ENCODE results near the gene FNDC10. TPM values are rescaled to one million over a fixed set of nuclear protein-coding genes. Genes with fewer than 3 reads are reported as not detected.

FNDC10 gene
- total and polyA plus RNA-seq, 12 donors, result 2.0 to 73.6 (median 36.7) TPM

DNA sequence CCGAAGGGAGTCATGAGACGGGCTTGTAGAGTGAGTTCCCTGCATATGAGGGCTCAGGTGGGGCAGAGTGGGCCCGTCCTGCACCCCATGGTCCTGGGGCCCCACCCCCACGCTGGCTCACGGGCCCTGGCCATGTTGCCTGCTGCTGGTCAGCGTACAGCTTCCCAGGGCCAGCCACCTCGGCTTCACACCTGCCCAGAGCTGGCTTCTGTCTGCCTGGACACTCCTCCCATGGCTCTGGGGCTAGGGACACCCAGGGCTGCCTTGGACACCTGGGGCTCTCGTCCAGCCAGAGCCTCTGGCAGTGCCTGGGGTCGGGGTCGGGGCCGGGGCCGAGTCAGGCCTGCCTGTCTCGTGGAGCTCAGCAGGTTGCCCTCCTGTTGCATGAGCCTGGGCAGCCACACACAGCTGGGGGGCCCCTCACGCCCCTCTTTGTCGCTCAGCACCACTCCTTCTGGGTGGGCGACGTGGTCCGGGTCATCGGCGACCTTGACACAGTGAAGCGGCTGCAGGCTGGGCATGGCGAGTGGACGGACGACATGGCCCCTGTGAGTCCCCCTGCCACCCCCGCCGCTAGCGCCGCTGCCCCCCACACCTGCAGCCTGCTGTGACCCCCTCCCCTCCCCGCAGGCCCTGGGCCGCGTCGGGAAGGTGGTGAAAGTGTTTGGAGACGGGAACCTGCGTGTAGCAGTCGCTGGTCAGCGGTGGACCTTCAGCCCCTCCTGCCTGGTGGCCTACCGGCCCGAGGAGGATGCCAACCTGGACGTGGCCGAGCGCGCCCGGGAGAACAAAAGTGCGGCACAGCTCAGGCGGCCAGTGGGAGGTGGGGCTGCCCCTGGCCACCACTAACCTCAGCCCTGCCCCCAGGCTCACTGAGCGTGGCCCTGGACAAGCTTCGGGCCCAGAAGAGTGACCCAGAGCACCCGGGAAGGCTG lies 26.5 kb upstream of the FNDC10 start:
- intact Hi-C loops (cut with DNase I), result no loop called here

DNA sequence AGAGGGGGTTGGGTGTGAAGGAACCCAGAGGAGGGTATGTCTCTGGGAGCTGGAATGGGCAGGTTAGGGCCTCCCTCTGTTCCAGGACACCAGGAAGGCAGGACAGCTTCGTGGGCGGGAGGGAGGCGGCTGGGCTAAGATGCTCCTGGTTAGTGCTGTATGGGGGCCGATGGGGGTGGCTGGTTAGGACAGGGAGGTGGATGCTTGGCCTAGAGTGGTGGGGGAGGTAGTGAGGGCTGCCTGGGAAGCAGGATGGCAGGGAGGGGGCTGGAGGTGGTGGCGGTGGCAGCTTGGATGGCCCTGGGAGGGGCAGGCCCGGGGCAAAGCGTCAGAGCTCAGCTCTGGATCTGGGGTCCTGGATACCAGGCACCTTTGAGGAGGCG lies 25.9 kb upstream of the FNDC10 start:
- TF ChIP-seq, protein P1, sequence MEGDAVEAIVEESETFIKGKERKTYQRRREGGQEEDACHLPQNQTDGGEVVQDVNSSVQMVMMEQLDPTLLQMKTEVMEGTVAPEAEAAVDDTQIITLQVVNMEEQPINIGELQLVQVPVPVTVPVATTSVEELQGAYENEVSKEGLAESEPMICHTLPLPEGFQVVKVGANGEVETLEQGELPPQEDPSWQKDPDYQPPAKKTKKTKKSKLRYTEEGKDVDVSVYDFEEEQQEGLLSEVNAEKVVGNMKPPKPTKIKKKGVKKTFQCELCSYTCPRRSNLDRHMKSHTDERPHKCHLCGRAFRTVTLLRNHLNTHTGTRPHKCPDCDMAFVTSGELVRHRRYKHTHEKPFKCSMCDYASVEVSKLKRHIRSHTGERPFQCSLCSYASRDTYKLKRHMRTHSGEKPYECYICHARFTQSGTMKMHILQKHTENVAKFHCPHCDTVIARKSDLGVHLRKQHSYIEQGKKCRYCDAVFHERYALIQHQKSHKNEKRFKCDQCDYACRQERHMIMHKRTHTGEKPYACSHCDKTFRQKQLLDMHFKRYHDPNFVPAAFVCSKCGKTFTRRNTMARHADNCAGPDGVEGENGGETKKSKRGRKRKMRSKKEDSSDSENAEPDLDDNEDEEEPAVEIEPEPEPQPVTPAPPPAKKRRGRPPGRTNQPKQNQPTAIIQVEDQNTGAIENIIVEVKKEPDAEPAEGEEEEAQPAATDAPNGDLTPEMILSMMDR (IDR thresholded peaks at IDR 0.05), result no peak
- no peak for TF ChIP-seq POLR2A (IDR thresholded peaks at IDR 0.05)
- intact Hi-C loops (cut with DNase I), result no loop called here
- no peaks in the 10 kb centered on the region for H3K9me3 ChIP-seq (replicated peaks in 1 of 3)
- 85 to 99% (median 96%) methylated on average over 6 to 8 of the region's 8 CpGs for WGBS, 4 donors
- peaks cover 0 to 5% of the 10 kb centered on the region in 2 donors for H3K4me1 ChIP-seq (replicated peaks in 1 of 2)
- no peak for DNase-seq
- no peak overlapping the region for H3K27ac ChIP-seq
- H3K36me3 ChIP-seq (replicated peaks in 1 of 2), result peaks cover 0 to 12% of the 10 kb centered on the region in 2 donors
- H3K4me3 ChIP-seq, result no peak overlapping the region
- no peaks in the 10 kb centered on the region for H3K27me3 ChIP-seq

More for the DNA sequence above, 26.5 kb upstream of the FNDC10 start:
- Histone ChIP-seq H3K36me3 (replicated peaks in 1 of 2) (peaks cover 0 to 12% of the 10 kb centered on the region in 2 donors), H3K4me1 (replicated peaks in 1 of 2) (peaks cover 0 to 5% of the 10 kb centered on the region in 2 donors), H3K9me3 (replicated peaks in 1 of 3) (no peaks in the 10 kb centered on the region), H3K4me3 (no peak overlapping the region), H3K27me3 (no peaks in the 10 kb centered on the region), H3K27ac (no peak overlapping the region)
- TF ChIP-seq POLR2A (IDR thresholded peaks at IDR 0.05), result no peak
- TF ChIP-seq, protein P1 (IDR thresholded peaks at IDR 0.05), result no peak
- DNase-seq, result peak in 2 of 7 donors; percentile 13 to 21
- WGBS, 4 donors, result 90 to 94% (median 93%) methylated on average over 8 to 48 of the region's 48 CpGs

DNA sequence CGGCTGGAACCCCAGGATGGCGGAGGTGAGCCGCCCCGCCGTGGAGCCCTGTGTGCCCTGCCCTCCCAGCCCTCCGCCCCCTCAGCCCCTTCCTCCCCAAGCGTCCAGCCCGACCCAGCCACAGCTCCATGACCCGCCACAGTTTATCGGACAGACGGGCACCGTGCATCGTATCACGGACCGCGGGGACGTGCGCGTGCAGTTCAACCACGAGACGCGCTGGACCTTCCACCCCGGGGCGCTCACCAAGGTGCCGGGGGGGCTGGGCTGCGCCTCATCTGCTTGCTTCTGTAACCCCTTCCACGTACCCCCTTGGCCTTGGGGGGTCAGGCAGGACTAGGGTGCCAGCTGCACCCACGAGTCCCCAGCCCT lies 25.5 kb upstream of the FNDC10 start:
- no peaks in the 10 kb centered on the region for H3K27me3 ChIP-seq
- H3K9me3 ChIP-seq (replicated peaks in 1 of 3), result no peaks in the 10 kb centered on the region
- peaks cover 0 to under 1% of the 10 kb centered on the region in 2 donors for H3K4me1 ChIP-seq (replicated peaks in 1 of 2)
- WGBS, 4 donors, result 58 to 87% (median 82%) methylated on average over 2 to 28 of the region's 28 CpGs
- H3K27ac ChIP-seq, result no peak overlapping the region
- peaks cover 0 to 12% of the 10 kb centered on the region in 2 donors for H3K36me3 ChIP-seq (replicated peaks in 1 of 2)
- no peak for DNase-seq
- intact Hi-C loops (cut with DNase I), result no loop called here
- TF ChIP-seq, protein P1 (IDR thresholded peaks at IDR 0.05), result no peak
- TF ChIP-seq POLR2A (IDR thresholded peaks at IDR 0.05), result no peak
- no peak overlapping the region for H3K4me3 ChIP-seq

DNA sequence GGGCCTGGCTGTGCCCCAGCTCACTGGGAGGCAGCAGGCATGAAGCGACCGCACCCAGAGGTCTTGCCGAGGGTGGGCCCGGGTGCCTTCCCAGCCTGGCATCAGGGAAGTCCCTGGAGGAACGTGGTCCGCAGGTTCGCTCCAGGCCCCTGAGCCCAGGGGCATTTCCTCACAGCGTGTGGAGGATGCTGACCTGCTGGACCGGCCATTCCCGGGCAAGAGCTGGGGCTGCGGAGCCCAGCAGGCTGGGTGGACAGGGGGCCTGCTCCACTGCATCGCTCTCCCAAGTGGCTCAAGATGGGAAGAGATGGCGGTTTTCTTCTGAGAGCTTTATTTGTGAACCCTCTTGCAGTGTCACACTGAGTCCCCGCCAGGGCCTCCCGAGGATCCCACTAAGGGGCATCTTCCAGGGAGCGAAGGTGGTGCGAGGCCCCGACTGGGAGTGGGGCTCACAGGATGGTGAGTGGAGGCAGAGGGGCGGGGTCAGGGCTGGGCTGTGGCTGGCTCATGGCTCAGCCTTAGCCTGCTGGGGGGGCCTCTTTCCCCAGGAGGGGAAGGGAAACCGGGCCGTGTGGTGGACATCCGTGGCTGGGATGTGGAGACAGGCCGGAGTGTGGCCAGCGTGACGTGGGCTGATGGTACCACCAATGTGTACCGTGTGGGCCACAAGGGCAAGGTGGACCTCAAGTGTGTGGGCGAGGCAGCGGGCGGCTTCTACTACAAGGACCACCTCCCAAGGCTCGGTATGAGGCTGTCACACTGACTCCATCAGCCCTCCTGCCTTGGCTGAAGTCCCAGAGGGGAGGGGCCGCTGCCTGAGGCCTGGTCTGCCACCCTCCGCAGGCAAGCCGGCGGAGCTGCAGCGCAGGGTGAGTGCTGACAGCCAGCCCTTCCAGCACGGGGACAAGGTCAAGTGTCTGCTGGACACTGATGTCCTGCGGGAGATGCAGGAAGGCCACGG lies 24.8 kb upstream of the FNDC10 start:
- peaks cover 0 to 12% of the 10 kb centered on the region in 2 donors for H3K36me3 ChIP-seq (replicated peaks in 1 of 2)
- H3K9me3 ChIP-seq (replicated peaks in 1 of 3), result no peaks in the 10 kb centered on the region
- DNase-seq, result peak in 1 of 7 donors; percentile 24
- H3K4me1 ChIP-seq (replicated peaks in 1 of 2), result no peaks in the 10 kb centered on the region
- TF ChIP-seq, protein P1 (IDR thresholded peaks at IDR 0.05), result no peak
- TF ChIP-seq POLR2A (IDR thresholded peaks at IDR 0.05), result no peak
- no peak overlapping the region for H3K27ac ChIP-seq
- intact Hi-C loops (cut with DNase I), result no loop called here
- H3K4me3 ChIP-seq, result no peak overlapping the region
- WGBS, 4 donors, result 73 to 87% (median 81%) methylated on average over 7 to 38 of the region's 38 CpGs
- no peaks in the 10 kb centered on the region for H3K27me3 ChIP-seq

Measured in adrenal gland (tissue), 12 donors.